Ovary (tissue), 3 donors: ENCODE data around the gene ZNF484.

Source experiments
- CTCF ChIP-seq, 3 donors: fragments of 450-650 bp in 2 of 3; fragments of 200-600 bp in 1 of 3; IDR thresholded peaks; one replicate each; pipeline versions ENCODE4 v1.5.1 to v1.8.0; 2016 to 2022; ENCODE audit warnings: antibody characterized with exemption in 3 of 3, mild to moderate bottlenecking in 1 of 3
- EP300 ChIP-seq: sonication (generic); formaldehyde crosslinking; IDR thresholded peaks from one replicate; pipeline ENCODE4 v1.6.1; 2017; ENCODE audit warnings: antibody characterized with exemption
- POLR2A ChIP-seq: fragments of 450-650 bp; IDR thresholded peaks from one replicate; pipeline ENCODE4 v1.6.1; 2017; ENCODE audit warnings: antibody characterized with exemption, mild to moderate bottlenecking, moderate library complexity
- donor health status: DM: no; HTN: no; CAD: no.

- TF ChIP-seq CTCF (IDR thresholded peaks at IDR 0.05) = no peak
- TF ChIP-seq POLR2A = no peak
- TF ChIP-seq EP300 = no peak
Measured at GRCh38 chr9:92895812-92896436, 18.1 kb upstream of the ZNF484 start.
